GM18873 (cell line): ENCODE measurements around the gene TMEM256.
A peak's percentile ranks its signal among the peaks of the same experiment; 100 is the strongest.

Source experiments
- ATAC-seq: cut with Tn5 transposase; IDR thresholded peaks from one replicate; pipeline ENCODE4 v1.9.1; 2021; ENCODE audit warnings: mild to moderate bottlenecking, moderate library complexity, moderate number of reproducible peaks; ENCODE audit not compliant: unreplicated experiment, low FRiP score

TMEM256 gene

DNA sequence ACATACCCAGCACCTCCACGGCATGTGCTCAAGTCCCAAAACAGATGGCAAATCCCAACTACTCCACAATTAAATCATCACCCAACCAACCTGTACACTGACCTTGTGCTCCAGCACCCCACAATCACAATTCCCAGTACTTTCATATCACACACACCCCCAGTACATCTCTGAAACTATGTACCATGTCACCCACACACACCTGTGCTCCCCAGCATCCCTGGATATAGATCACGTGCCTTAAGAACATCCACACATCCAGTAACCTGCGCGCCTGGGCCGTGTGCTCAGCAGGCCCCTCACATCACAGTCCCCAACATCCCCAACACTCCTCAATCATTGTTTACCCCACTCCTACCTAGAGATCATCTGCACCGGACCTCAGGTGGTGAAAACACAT lies 5.8 kb upstream of the TMEM256 start:
- no peak for ATAC-seq

DNA sequence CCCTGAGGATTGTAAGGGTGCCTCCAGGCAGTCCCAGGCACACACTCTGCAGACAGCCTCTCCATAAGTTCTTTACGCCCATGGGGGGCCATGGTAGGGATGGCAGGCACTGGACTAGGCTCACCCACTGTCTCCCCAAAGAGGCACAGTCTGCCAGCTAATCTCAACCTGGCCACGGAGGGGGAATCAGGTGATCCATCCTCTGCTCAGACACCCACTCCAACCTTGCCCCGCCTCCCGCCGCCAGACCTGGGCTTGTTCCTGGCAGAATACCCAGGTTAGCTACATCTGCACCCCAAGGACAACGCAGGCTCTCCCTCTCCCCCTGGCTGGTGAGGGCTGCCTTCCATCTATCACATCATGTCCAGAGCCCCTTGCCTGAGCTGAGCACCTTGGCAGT lies 5.0 kb upstream of the TMEM256 start:
- ATAC-seq = no peak

DNA sequence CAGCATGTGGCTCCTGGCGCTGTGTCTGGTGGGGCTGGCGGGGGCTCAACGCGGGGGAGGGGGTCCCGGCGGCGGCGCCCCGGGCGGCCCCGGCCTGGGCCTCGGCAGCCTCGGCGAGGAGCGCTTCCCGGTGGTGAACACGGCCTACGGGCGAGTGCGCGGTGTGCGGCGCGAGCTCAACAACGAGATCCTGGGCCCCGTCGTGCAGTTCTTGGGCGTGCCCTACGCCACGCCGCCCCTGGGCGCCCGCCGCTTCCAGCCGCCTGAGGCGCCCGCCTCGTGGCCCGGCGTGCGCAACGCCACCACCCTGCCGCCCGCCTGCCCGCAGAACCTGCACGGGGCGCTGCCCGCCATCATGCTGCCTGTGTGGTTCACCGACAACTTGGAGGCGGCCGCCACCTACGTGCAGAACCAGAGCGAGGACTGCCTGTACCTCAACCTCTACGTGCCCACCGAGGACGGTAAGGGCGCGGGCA lies 4.4 kb upstream of the TMEM256 start:
- ATAC-seq = no peak

- no peak for ATAC-seq
Measured at GRCh38 chr17:7407485-7408251, 3.8 kb upstream of the TMEM256 start, which contains the start of gene NLGN2. NLGN2 (plus strand) TSS chr17:7407845; CDS start chr17:7408256, 411 bp downstream.

DNA sequence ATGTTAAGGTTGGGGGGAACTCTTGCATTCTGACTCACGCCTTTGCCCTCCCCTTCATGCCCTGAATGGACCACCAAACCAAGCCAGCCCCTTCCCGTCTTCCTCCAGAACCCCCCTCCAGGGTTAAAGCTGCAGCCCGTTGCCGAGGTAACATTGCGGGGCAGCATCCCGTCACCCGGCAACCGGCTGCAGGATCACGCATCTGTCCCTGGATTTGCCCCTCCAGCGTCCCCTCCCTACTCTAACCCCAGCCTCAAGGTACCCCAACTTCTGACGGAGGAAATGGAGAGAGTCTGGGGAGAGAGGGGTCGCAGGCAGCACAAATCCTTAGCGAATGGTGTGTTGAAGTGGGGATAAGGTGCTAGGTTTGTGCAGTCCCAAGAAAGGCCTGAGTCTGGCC lies 3.2 kb upstream of the TMEM256 start:
- ATAC-seq = no peak

- no peak for ATAC-seq
Measured at GRCh38 chr17:7406235-7406825, 2.4 kb upstream of the TMEM256 start.

- ATAC-seq = no peak
Measured at GRCh38 chr17:7405350-7406234, 1.7 kb upstream of the TMEM256 start.

DNA sequence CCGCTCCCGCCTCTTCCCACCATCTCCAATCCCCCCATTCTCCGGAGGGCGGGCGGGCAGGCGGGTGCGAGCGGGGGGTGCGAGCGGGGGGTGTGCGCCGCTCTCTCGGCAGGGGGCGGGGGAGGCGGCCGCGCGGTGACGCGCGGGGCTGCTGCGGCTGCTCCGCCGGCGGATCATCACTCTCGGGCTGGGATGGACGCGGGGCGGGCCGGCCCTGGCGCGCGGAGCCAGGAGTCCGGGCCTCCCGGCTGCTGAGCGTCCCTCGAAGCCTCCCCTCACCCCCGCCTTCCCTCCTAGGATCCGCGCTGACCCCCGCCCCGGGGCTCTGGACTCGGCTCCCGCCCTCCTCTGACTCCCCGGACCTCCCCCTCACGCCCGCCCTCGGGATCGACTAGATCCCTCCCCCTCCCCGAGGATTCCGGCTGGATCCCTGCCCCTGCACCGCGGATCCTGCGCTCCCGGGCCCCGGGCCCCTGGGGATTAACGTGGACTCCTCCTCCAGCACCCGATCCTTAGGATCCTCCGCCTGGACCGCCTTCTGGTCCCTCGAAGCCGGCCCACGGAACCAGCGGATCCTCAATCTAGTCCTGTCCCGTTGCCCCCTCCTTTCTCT lies 946 bp upstream of the TMEM256 start:
- no peak for ATAC-seq

GRCh38 chr17:7403727-7403976 lies 245 bp downstream of the TMEM256 start:
- ATAC-seq = no peak

DNA sequence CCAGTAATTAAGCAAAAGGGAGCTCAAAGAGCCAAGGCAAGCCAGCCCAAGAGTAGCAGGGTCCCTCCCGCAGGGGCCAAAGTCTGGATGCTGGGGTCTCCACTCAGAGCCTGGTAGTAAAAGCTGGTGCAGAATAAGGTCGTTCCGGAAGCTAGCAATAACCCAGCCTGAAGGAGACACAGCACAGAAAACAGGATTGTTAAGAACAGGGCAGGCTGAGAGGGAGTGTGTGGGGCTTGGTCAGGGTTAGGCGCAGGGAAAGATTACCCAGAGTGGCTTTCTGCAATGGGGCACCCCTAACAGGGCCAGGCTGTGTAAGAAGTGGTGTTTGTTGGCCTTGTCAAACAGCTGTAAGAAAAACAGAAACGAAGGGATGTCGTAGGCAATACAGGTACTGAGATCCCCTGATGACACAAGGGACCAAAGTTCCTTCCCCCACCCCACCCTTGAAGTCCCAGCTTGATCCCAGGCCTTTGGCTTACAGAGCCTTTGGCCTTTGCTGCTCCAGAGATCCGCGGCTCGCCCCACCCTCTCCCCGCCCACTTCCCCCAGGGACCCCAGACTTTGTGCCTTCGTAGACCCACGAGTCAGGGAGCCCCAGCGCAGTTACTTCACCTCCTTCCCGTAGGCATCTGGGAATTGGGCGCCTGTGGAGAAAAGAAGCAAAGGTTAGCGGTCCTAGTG lies 712 bp downstream of the TMEM256 start:
- ATAC-seq = no peak

- ATAC-seq = no peak
Measured at GRCh38 chr17:7398612-7399011, 5.3 kb downstream of the TMEM256 start.

- ATAC-seq = no peak
Measured at GRCh38 chr17:7396147-7396546, 7.8 kb downstream of the TMEM256 start.

DNA sequence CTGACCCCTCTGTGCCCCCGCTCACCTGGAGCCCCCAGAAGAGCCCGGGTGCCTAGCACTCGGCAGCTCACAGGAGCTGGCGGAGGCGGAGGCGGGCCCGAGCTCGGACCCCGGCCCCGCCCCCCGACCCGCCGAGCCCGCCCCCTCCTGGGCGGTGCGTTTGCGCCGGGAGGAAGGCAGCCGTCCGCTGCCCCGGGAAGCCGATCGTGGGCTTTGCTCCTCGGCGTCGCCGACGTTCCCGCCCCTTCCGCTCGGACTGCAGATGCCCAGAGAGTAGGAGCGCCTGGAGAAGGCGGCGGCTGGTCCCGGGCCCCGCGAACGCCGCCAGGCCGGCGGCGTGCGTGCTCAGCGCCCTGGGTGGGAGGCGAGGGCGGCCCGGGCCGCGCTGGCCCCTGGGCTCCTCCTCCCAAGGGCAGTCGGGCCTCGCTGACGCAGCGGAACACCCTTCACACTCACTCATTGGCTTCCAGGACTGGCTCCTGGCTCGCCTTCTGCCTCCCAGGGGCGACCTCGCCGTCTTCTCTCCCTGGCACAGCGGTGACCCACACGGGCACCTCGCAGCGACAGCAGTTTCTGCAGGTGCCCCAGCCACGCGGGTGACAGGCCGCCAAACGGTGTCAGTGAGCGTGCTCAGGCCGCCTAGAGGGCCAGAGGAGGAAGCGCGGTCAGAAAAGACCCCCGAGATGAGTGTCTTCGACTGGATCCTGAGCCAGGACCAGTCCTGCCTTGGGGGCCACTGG lies 9.3 kb downstream of the TMEM256 start, which contains the start of gene PLSCR3:
Gene PLSCR3 (minus strand): TSS at position 74 of the 740 bp plus-strand sequence. CDS start 415 bp downstream, outside the sequence.
- ATAC-seq = peak; percentile 47

DNA sequence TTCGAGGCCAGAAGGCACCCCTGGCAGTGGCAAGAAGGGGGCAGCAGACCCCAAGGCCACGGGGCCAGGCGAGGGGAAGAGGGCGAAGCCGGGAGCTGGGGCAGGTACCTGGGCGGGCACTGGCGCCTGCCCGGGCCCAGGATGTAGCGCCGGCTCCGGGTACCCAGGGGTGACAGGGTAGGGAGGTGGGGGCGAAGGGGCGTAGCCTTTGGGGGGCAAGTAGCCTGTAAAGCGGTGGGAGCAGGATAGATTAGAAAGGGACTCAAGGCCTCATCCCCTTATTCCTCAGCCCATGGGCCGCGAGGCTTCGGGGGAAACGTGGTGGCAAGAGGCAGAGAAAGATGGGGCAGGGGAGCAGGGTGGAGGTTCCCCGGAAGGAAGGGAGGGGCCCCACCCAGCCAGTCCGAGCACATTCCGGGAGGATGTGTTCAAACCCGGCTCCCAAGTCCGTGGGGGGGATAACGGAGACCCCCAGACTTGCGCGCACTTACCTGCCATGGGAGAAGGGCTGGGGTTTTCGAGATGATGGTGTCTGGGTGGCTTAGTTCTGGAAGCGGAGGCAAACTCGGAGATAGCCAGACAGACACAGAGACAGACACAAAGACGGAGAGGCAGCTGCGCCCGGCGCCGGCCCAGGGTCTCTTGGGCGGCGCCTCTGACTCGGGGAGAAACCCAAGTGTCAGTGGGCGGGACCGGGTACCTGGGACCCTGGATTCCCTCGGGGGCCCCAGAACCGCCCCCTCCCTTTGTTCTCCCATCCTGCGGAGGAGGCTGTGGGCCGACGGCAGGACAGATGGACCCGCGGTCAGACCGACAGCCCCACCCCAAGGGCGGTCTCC lies 10.1 kb downstream of the TMEM256 start:
- ATAC-seq = peak; percentile 19

GRCh38 chr17:7392696-7393612 lies 10.9 kb downstream of the TMEM256 start:
- no peak for ATAC-seq

DNA sequence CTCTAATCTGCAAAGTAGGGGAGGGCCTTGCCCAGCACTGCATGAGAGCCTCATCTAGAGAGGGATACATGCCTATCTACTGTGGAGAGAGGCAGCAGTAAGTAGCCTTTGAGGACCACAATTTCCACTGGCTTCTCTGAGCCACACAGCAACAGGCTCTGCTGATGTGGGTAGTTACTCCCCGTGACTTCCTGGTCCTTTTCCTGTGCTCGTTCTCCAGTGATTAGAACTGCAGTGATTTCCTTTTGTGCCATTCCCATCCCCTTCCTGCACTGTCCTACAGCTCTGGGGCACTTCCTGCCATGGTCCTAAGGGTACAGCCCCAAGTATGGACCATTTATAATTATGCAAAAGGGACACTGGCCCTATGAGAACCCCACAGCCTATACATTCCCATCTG lies 12.6 kb downstream of the TMEM256 start:
- ATAC-seq = no peak
